Liver (tissue), 9 donors: Measurements from ENCODE around the gene TWF2. TPM values are rescaled to one million over a fixed set of nuclear protein-coding genes. Genes with fewer than 3 reads are reported as not detected.

Source experiments
- DNase-seq: peaks from one replicate; pipeline ENCODE4 v3.0.0-alpha.2; 2017; ENCODE audit warnings: low spot score
- H3K27ac ChIP-seq, 2 donors: one replicate each; pipeline ENCODE4 v1.7.0; 2013; ENCODE audit warnings: inconsistent platforms in 2 of 2, low read length in 2 of 2, control low read depth in 1 of 2, low read depth in 1 of 2, mild to moderate bottlenecking in 1 of 2
- H3K27me3 ChIP-seq, 4 donors: one replicate each; pipeline versions ENCODE4 v1.6.1 to v1.7.0; 2013; ENCODE audit warnings: low read length in 3 of 4, inconsistent platforms in 1 of 4, mild to moderate bottlenecking in 1 of 4, moderate library complexity in 1 of 4; ENCODE audit not compliant: control insufficient read depth in 4 of 4, insufficient read depth in 4 of 4
- H3K36me3 ChIP-seq, 4 donors: one replicate each; pipeline versions ENCODE4 v1.6.1 to v1.7.0; 2013; ENCODE audit warnings: low read length in 3 of 4, mild to moderate bottlenecking in 3 of 4, low read depth in 1 of 4, moderate library complexity in 1 of 4; ENCODE audit not compliant: control insufficient read depth in 4 of 4, insufficient read depth in 3 of 4
- H3K4me1 ChIP-seq, 4 donors: one replicate each; pipeline versions ENCODE4 v1.6.1 to v1.7.0; 2013; ENCODE audit warnings: low read length in 3 of 4, mild to moderate bottlenecking in 3 of 4, moderate library complexity in 1 of 4; ENCODE audit not compliant: control insufficient read depth in 4 of 4, insufficient read depth in 4 of 4
- H3K4me3 ChIP-seq, 3 donors: one replicate each; pipeline versions ENCODE4 v1.6.1 to v1.7.0; 2013; ENCODE audit warnings: low read length in 3 of 3, control low read depth in 1 of 3, low read depth in 1 of 3, mild to moderate bottlenecking in 1 of 3
- H3K9ac ChIP-seq, 2 donors: one replicate each; pipeline ENCODE4 v1.7.0; 2013; ENCODE audit warnings: low read length in 2 of 2, mild to moderate bottlenecking in 2 of 2, moderate library complexity in 2 of 2, control low read depth in 1 of 2, low read depth in 1 of 2
- H3K9me3 ChIP-seq, 4 donors: one replicate each; pipeline versions ENCODE4 v1.6.1 to v1.7.0; 2013; ENCODE audit warnings: low read length in 3 of 4; ENCODE audit not compliant: control insufficient read depth in 4 of 4
- EGR1 ChIP-seq, 2 donors: IDR thresholded peaks; 2 replicates each; pipeline ENCODE4 v1.6.1; 2016 to 2018; ENCODE audit warnings: antibody characterized with exemption in 2 of 2, low read depth in 2 of 2
- FOXA1 ChIP-seq: IDR thresholded peaks from 2 replicates; pipeline ENCODE4 v1.6.1; 2016; ENCODE audit warnings: antibody characterized with exemption
- FOXA2 ChIP-seq: IDR thresholded peaks from 2 replicates; pipeline ENCODE4 v1.6.1; 2016; ENCODE audit warnings: antibody characterized with exemption
- GABPA ChIP-seq, 2 donors: IDR thresholded peaks in 1 of 2; conservative IDR thresholded peaks in 1 of 2; 2 replicates each; pipeline ENCODE4 v1.6.1; 2016; ENCODE audit warnings: antibody characterized with exemption in 2 of 2, mild to moderate bottlenecking in 1 of 2, moderate library complexity in 1 of 2
- HNF4A ChIP-seq, 2 donors: conservative IDR thresholded peaks; 2 replicates each; pipeline ENCODE4 v1.6.1; 2016; ENCODE audit warnings: antibody characterized with exemption in 2 of 2, mild to moderate bottlenecking in 2 of 2
- HNF4G ChIP-seq: IDR thresholded peaks from 2 replicates; pipeline ENCODE4 v1.6.1; 2016; ENCODE audit warnings: antibody characterized with exemption
- JUND ChIP-seq, 2 donors: IDR thresholded peaks; 2 replicates each; pipeline ENCODE4 v1.6.1; 2016; ENCODE audit warnings: antibody characterized with exemption in 2 of 2
- NR2F2 ChIP-seq: IDR thresholded peaks from 2 replicates; pipeline ENCODE4 v1.6.1; 2016; ENCODE audit warnings: antibody characterized with exemption
- RAD21 ChIP-seq, 2 donors: IDR thresholded peaks; 2 replicates each; pipeline ENCODE4 v1.6.1; 2016; ENCODE audit warnings: antibody characterized with exemption in 2 of 2, mild to moderate bottlenecking in 2 of 2
- RXRA ChIP-seq, 2 donors: IDR thresholded peaks; 2 replicates each; pipeline ENCODE4 v1.6.1; 2017 to 2018; ENCODE audit warnings: antibody characterized with exemption in 2 of 2, mild to moderate bottlenecking in 1 of 2
- SP1 ChIP-seq: IDR thresholded peaks from 2 replicates; pipeline ENCODE4 v1.6.1; 2018; ENCODE audit warnings: antibody characterized with exemption, mild to moderate bottlenecking
- TAF1 ChIP-seq: conservative IDR thresholded peaks from 2 replicates; pipeline ENCODE4 v1.6.1; 2016; ENCODE audit warnings: antibody characterized with exemption, mild to moderate bottlenecking
- YY1 ChIP-seq: IDR thresholded peaks from 2 replicates; pipeline ENCODE4 v1.6.1; 2016; ENCODE audit warnings: antibody characterized with exemption, mild to moderate bottlenecking
- WGBS: extraction: QIAGEN DNeasy Blood & Tissue Kit; methylation state at CpG from one replicate; pipeline ENCODE4 v1.1.7; 2013; 5-methylcytosine and 5-hydroxymethylcytosine counted together
- polyA plus RNA-seq, 2 donors: library from polyadenylated mRNA; stranded (reverse) in 1 of 2; unstranded in 1 of 2; fragments of 200-250 nt in 1 of 2; fragments of >200 nt in 1 of 2; fragmentation: Nextera tagmentation in 1 of 2; extraction: Ambion mirVana in 1 of 2; gene quantifications; one replicate each; pipeline versions ENCODE4 v1.2.1 to v1.2.3, GENCODE V29; 2013 to 2015
- total RNA-seq, 2 donors: library from RNA; depleted of rRNA; stranded (reverse); fragments of >200 nt; gene quantifications; one replicate each; pipeline ENCODE4 v1.2.3, GENCODE V29; 2014
- TF ChIP-seq, protein P1 (sequence below): IDR thresholded peaks from 2 replicates; pipeline ENCODE4 v1.6.1; 2016; ENCODE audit warnings: antibody characterized with exemption
- TF ChIP-seq, protein P2 (sequence below): IDR thresholded peaks from 2 replicates; pipeline ENCODE4 v1.6.1; 2016; ENCODE audit warnings: antibody characterized with exemption, mild to moderate bottlenecking
- TF ChIP-seq, protein P3 (sequence below): IDR thresholded peaks from 2 replicates; pipeline ENCODE4 v1.6.1; 2016; ENCODE audit warnings: antibody characterized with exemption
- TF ChIP-seq, protein P4 (sequence below): IDR thresholded peaks from 2 replicates; pipeline ENCODE4 v1.6.1; 2016; ENCODE audit warnings: antibody characterized with exemption
- TF ChIP-seq, protein P5 (sequence below): fragments of 150-350 bp; IDR thresholded peaks from 2 replicates; pipeline ENCODE4 v1.5.1; 2017; ENCODE audit warnings: improper control_type of control experiment, low read depth, low read length; ENCODE audit not compliant: missing input control
- donor health status: healthy.
- donor health status: healthy.
- donor health status: healthy.
- donor health status: healthy.
- donor health status: healthy.

TWF2 gene
- total and polyA plus RNA-seq, 4 donors: 12.0 to 26.3 (median 17.6) TPM

DNA sequence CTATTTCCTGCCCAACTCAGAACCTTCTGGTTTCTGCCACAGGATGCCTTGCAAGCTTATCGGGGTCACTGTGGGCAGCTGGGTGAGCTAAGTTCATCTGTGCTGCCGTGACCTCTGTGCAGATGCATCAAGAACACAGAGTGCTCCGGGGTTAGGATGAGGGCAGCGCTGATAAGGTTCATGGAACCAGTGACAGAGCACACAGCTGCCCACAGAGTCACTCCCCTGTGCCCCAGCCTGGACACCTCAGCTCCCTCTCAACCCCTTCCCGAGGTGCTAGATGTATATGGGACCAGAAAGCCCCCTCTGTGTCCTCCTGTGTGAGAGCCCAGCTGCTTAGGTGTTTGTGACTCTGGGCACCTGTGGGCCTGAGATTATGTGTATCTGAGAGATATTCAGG, 56.8 kb downstream of the TWF2 start:
- Histone ChIP-seq H3K27me3 (no peaks in the 10 kb centered on the region), H3K9ac (peak overlapping the region in 1 of 2 donors; percentile 59), H3K4me1 (peaks cover 19 to 48% (median 33%) of the 10 kb centered on the region in 4 donors), H3K27ac (peak overlapping the region; percentile 87 to 90), H3K9me3 (no peaks in the 10 kb centered on the region), H3K4me3 (no peak overlapping the region), H3K36me3 (no peaks in the 10 kb centered on the region)
- DNase-seq: peak; percentile 51
- TF ChIP-seq GABPA (IDR thresholded peaks at IDR 0.05 in 1 of 2, conservative IDR thresholded peaks at IDR 0.05 in 1 of 2) (no peak), EGR1 (IDR thresholded peaks at IDR 0.05; ENCODE audit: low read depth in 2 of 2) (peak in 1 of 2 donors; percentile 82), TAF1 (no peak), RXRA (IDR thresholded peaks at IDR 0.05) (peak; percentile 100), NR2F2 (peak; percentile 74), JUND (IDR thresholded peaks at IDR 0.05) (peak in 1 of 2 donors; percentile 87), SP1 (peak; percentile 100), HNF4G (peak; percentile 49), FOXA1 (peak; percentile 5), FOXA2 (peak; percentile 71), HNF4A (conservative IDR thresholded peaks at IDR 0.05) (peak; percentile 81 to 85), YY1 (peak; percentile 70), RAD21 (IDR thresholded peaks at IDR 0.05) (peak; percentile 15 to 63)
- TF ChIP-seq, protein P1, sequence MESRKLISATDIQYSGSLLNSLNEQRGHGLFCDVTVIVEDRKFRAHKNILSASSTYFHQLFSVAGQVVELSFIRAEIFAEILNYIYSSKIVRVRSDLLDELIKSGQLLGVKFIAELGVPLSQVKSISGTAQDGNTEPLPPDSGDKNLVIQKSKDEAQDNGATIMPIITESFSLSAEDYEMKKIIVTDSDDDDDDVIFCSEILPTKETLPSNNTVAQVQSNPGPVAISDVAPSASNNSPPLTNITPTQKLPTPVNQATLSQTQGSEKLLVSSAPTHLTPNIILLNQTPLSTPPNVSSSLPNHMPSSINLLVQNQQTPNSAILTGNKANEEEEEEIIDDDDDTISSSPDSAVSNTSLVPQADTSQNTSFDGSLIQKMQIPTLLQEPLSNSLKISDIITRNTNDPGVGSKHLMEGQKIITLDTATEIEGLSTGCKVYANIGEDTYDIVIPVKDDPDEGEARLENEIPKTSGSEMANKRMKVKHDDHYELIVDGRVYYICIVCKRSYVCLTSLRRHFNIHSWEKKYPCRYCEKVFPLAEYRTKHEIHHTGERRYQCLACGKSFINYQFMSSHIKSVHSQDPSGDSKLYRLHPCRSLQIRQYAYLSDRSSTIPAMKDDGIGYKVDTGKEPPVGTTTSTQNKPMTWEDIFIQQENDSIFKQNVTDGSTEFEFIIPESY: peak; percentile 73
- TF ChIP-seq, protein P2, sequence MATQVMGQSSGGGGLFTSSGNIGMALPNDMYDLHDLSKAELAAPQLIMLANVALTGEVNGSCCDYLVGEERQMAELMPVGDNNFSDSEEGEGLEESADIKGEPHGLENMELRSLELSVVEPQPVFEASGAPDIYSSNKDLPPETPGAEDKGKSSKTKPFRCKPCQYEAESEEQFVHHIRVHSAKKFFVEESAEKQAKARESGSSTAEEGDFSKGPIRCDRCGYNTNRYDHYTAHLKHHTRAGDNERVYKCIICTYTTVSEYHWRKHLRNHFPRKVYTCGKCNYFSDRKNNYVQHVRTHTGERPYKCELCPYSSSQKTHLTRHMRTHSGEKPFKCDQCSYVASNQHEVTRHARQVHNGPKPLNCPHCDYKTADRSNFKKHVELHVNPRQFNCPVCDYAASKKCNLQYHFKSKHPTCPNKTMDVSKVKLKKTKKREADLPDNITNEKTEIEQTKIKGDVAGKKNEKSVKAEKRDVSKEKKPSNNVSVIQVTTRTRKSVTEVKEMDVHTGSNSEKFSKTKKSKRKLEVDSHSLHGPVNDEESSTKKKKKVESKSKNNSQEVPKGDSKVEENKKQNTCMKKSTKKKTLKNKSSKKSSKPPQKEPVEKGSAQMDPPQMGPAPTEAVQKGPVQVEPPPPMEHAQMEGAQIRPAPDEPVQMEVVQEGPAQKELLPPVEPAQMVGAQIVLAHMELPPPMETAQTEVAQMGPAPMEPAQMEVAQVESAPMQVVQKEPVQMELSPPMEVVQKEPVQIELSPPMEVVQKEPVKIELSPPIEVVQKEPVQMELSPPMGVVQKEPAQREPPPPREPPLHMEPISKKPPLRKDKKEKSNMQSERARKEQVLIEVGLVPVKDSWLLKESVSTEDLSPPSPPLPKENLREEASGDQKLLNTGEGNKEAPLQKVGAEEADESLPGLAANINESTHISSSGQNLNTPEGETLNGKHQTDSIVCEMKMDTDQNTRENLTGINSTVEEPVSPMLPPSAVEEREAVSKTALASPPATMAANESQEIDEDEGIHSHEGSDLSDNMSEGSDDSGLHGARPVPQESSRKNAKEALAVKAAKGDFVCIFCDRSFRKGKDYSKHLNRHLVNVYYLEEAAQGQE: peak; percentile 72
- TF ChIP-seq, protein P3, sequence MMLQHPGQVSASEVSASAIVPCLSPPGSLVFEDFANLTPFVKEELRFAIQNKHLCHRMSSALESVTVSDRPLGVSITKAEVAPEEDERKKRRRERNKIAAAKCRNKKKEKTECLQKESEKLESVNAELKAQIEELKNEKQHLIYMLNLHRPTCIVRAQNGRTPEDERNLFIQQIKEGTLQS: peak; percentile 60
- TF ChIP-seq, protein P4, sequence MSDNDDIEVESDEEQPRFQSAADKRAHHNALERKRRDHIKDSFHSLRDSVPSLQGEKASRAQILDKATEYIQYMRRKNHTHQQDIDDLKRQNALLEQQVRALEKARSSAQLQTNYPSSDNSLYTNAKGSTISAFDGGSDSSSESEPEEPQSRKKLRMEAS: peak; percentile 80
- TF ChIP-seq, protein P5, sequence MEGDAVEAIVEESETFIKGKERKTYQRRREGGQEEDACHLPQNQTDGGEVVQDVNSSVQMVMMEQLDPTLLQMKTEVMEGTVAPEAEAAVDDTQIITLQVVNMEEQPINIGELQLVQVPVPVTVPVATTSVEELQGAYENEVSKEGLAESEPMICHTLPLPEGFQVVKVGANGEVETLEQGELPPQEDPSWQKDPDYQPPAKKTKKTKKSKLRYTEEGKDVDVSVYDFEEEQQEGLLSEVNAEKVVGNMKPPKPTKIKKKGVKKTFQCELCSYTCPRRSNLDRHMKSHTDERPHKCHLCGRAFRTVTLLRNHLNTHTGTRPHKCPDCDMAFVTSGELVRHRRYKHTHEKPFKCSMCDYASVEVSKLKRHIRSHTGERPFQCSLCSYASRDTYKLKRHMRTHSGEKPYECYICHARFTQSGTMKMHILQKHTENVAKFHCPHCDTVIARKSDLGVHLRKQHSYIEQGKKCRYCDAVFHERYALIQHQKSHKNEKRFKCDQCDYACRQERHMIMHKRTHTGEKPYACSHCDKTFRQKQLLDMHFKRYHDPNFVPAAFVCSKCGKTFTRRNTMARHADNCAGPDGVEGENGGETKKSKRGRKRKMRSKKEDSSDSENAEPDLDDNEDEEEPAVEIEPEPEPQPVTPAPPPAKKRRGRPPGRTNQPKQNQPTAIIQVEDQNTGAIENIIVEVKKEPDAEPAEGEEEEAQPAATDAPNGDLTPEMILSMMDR: no peak
- 29% methylated on average over 5 of the region's 5 CpGs for WGBS
